HEK293 (cell line): ENCODE measurements around the gene KLF2.
A peak's percentile ranks its signal among the peaks of the same experiment; 100 is the strongest.

Experiments
- CTCF ChIA-PET: fragments of 350-600 bp; formaldehyde crosslinking; extraction: SDS; loops from one replicate; lab custom pipeline; 2021; ENCODE audit warnings: antibody characterized with exemption; lab: Yijun Ruan, JAX
- POLR2A ChIA-PET: fragments of 300-600 bp; formaldehyde crosslinking; extraction: SDS; loops from one replicate; lab custom pipeline; 2020; ENCODE audit warnings: antibody characterized with exemption, inconsistent platforms; lab: Yijun Ruan, JAX
- H3K27ac ChIP-seq: fragments of 200-500 bp; sonication (Bioruptor generic); 2 replicates; pipeline ENCODE4 v1.5.1; 2014; ENCODE audit warnings: low read depth, low read length, control low read depth, inconsistent platforms; ENCODE audit errors: extremely low read depth
- H3K36me3 ChIP-seq, 2 experiments: fragments of 200-500 bp in 1 of 2; sonication (Bioruptor generic) in 1 of 2; 1 replicate in 1 of 2; 2 replicates in 1 of 2; pipeline ENCODE4 v1.5.1; 2014 to 2017; ENCODE audit warnings: inconsistent platforms in 2 of 2, low read length in 2 of 2; ENCODE audit not compliant: control insufficient read depth in 2 of 2, insufficient read depth in 1 of 2
- H3K4me1 ChIP-seq: fragments of 200-500 bp; sonication (Bioruptor generic); 2 replicates; pipeline ENCODE4 v1.5.1; 2014; ENCODE audit warnings: mild to moderate bottlenecking, low read length, inconsistent platforms; ENCODE audit not compliant: control insufficient read depth, insufficient read depth
- H3K4me3 ChIP-seq: 2 replicates; pipeline ENCODE4 v1.5.1; 2011; ENCODE audit warnings: low read depth, mild to moderate bottlenecking, control low read depth, low read length, moderate library complexity
- H3K9me3 ChIP-seq: fragments of 200-500 bp; sonication (Bioruptor generic); 2 replicates; pipeline ENCODE4 v1.5.1; 2014; ENCODE audit warnings: low read depth, low read length, inconsistent platforms; ENCODE audit not compliant: control insufficient read depth, insufficient read depth
- GLIS1 ChIP-seq: fragments of 450-650 bp; formaldehyde crosslinking; IDR thresholded peaks from 2 replicates; pipeline ENCODE4 v1.5.1; 2016; ENCODE audit warnings: missing biosample characterization, missing genetic modification characterization
- PRDM1 ChIP-seq: fragments of 450-650 bp; formaldehyde crosslinking; IDR thresholded peaks from 2 replicates; pipeline ENCODE4; 2016; ENCODE audit warnings: missing biosample characterization, missing genetic modification characterization
- SP7 ChIP-seq: fragments of 450-650 bp; formaldehyde crosslinking; IDR thresholded peaks from 2 replicates; pipeline ENCODE4 v1.5.1; 2016; ENCODE audit warnings: missing biosample characterization, missing genetic modification characterization
- ZBTB20 ChIP-seq: fragments of 450-650 bp; formaldehyde crosslinking; IDR thresholded peaks from 2 replicates; pipeline ENCODE4 v1.5.1; 2016; ENCODE audit warnings: missing biosample characterization, missing genetic modification characterization
- ZFP37 ChIP-seq: fragments of 450-650 bp; formaldehyde crosslinking; IDR thresholded peaks from 2 replicates; pipeline ENCODE4 v1.5.1; 2016; ENCODE audit warnings: missing biosample characterization, missing genetic modification characterization
- ZNF157 ChIP-seq: fragments of 450-650 bp; formaldehyde crosslinking; IDR thresholded peaks from 2 replicates; pipeline ENCODE4 v1.5.1; 2016; ENCODE audit warnings: missing biosample characterization, missing genetic modification characterization
- ZNF23 ChIP-seq: fragments of 450-650 bp; formaldehyde crosslinking; IDR thresholded peaks from 2 replicates; pipeline ENCODE4 v1.5.1; 2016; ENCODE audit warnings: missing biosample characterization, missing genetic modification characterization, borderline replicate concordance
- ZNF426 ChIP-seq: fragments of 450-650 bp; formaldehyde crosslinking; IDR thresholded peaks from 2 replicates; pipeline ENCODE4 v1.5.1; 2017; ENCODE audit warnings: missing biosample characterization, missing genetic modification characterization, mild to moderate bottlenecking, inconsistent platforms, moderate library complexity
- ZNF501 ChIP-seq: fragments of 450-650 bp; formaldehyde crosslinking; IDR thresholded peaks from 2 replicates; pipeline ENCODE4 v1.5.1; 2016; ENCODE audit warnings: missing biosample characterization, missing genetic modification characterization
- ZNF514 ChIP-seq: fragments of 450-650 bp; formaldehyde crosslinking; IDR thresholded peaks from 2 replicates; pipeline ENCODE4 v1.5.1; 2016; ENCODE audit warnings: missing biosample characterization, missing genetic modification characterization
- ZNF561 ChIP-seq: fragments of 450-650 bp; IDR thresholded peaks from 2 replicates; pipeline ENCODE4 v1.5.1; 2018; ENCODE audit warnings: missing biosample characterization, missing genetic modification characterization, borderline replicate concordance
- ZNF610 ChIP-seq: fragments of 450-650 bp; formaldehyde crosslinking; IDR thresholded peaks from 2 replicates; pipeline ENCODE4 v1.5.1; 2016; ENCODE audit warnings: missing biosample characterization, missing genetic modification characterization, borderline replicate concordance
- ZNF677 ChIP-seq: fragments of 450-650 bp; IDR thresholded peaks from 2 replicates; pipeline ENCODE4 v1.5.0; 2018; ENCODE audit warnings: missing biosample characterization, mild to moderate bottlenecking, missing genetic modification characterization, moderate library complexity
- ZNF837 ChIP-seq: fragments of 450-650 bp; formaldehyde crosslinking; IDR thresholded peaks from 2 replicates; pipeline ENCODE4 v1.5.1; 2016; ENCODE audit warnings: missing biosample characterization, missing genetic modification characterization
- TF ChIP-seq, protein P1 (sequence below): fragments of 450-650 bp; formaldehyde crosslinking; IDR thresholded peaks from 2 replicates; pipeline ENCODE4 v1.5.1; 2016; ENCODE audit warnings: missing biosample characterization, missing genetic modification characterization
- TF ChIP-seq, protein P2 (sequence below): fragments of 450-650 bp; formaldehyde crosslinking; IDR thresholded peaks from 2 replicates; pipeline ENCODE4 v1.5.1; 2016; ENCODE audit warnings: missing biosample characterization, missing genetic modification characterization
- TF ChIP-seq, protein P3 (sequence below): fragments of 450-650 bp; formaldehyde crosslinking; IDR thresholded peaks from 2 replicates; pipeline ENCODE4 v1.5.1; 2016; ENCODE audit warnings: missing biosample characterization, missing genetic modification characterization
- TF ChIP-seq, protein P4 (sequence below): fragments of 450-650 bp; formaldehyde crosslinking; IDR thresholded peaks from 2 replicates; pipeline ENCODE4 v1.5.1; 2016; ENCODE audit warnings: missing biosample characterization, missing genetic modification characterization

The KLF2 gene

DNA sequence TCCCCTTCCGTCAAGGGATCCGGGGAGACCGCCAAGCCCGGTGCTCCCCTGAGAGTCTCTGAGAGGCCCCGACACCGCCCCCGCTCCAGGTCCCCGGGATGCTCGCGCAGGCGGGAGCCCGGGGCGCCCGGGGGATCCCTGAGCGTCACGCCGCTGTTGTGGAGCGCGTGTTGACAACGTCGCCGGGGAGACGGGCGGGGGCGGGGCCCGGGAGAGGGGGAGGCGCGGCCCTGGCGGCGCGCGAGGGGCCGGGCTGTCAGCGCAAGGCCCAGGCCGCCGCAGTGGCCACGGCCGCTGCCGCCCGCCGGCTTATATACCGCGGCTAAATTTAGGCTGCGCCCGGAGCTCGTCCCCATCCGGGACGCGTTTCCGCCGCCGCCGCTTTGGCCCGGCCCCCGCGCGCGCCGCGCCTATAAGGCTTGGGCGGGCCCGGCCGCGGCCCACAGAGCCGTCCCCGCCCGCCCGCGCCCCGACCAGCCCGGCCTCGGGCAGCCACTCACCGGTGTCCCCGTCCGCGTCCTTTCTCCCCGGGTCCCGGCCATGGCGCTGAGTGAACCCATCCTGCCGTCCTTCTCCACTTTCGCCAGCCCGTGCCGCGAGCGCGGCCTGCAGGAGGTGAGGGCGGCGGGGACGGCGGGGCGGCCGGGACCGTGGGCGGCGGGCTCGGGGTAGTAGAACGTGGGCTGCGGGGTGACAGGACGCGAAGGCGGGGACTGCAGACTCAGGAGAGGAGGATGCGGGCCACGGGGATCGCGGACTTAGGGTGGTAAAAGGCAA is at the start of gene KLF2 (continued):
- TF ChIP-seq, protein P1, sequence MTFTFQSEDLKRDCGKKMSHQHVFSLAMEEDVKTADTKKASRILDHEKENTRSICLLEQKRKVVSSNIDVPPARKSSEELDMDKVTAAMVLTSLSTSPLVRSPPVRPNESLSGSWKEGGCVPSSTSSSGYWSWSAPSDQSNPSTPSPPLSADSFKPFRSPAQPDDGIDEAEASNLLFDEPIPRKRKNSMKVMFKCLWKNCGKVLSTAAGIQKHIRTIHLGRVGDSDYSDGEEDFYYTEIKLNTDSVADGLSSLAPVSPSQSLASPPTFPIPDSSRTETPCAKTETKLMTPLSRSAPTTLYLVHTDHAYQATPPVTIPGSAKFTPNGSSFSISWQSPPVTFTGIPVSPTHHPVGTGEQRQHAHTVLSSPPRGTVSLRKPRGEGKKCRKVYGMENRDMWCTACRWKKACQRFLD (tag by site-specific recombination), result no peak
- TF ChIP-seq ZNF610 (no peak), ZBTB20 (peak; percentile 28; the same call in 1 of the 2 replicates), ZNF561 (tag by site-specific recombination) (no peak), GLIS1 (tag by site-specific recombination) (peak; percentile 52; the same call in 1 of the 2 replicates), ZFP37 (tag by site-specific recombination) (no peak)
- TF ChIP-seq, protein P2, sequence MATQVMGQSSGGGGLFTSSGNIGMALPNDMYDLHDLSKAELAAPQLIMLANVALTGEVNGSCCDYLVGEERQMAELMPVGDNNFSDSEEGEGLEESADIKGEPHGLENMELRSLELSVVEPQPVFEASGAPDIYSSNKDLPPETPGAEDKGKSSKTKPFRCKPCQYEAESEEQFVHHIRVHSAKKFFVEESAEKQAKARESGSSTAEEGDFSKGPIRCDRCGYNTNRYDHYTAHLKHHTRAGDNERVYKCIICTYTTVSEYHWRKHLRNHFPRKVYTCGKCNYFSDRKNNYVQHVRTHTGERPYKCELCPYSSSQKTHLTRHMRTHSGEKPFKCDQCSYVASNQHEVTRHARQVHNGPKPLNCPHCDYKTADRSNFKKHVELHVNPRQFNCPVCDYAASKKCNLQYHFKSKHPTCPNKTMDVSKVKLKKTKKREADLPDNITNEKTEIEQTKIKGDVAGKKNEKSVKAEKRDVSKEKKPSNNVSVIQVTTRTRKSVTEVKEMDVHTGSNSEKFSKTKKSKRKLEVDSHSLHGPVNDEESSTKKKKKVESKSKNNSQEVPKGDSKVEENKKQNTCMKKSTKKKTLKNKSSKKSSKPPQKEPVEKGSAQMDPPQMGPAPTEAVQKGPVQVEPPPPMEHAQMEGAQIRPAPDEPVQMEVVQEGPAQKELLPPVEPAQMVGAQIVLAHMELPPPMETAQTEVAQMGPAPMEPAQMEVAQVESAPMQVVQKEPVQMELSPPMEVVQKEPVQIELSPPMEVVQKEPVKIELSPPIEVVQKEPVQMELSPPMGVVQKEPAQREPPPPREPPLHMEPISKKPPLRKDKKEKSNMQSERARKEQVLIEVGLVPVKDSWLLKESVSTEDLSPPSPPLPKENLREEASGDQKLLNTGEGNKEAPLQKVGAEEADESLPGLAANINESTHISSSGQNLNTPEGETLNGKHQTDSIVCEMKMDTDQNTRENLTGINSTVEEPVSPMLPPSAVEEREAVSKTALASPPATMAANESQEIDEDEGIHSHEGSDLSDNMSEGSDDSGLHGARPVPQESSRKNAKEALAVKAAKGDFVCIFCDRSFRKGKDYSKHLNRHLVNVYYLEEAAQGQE (tag by site-specific recombination), result no peak
- TF ChIP-seq, protein P3, sequence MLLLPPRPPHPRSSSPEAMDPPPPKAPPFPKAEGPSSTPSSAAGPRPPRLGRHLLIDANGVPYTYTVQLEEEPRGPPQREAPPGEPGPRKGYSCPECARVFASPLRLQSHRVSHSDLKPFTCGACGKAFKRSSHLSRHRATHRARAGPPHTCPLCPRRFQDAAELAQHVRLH (tag by site-specific recombination), result no peak
- TF ChIP-seq, protein P4, sequence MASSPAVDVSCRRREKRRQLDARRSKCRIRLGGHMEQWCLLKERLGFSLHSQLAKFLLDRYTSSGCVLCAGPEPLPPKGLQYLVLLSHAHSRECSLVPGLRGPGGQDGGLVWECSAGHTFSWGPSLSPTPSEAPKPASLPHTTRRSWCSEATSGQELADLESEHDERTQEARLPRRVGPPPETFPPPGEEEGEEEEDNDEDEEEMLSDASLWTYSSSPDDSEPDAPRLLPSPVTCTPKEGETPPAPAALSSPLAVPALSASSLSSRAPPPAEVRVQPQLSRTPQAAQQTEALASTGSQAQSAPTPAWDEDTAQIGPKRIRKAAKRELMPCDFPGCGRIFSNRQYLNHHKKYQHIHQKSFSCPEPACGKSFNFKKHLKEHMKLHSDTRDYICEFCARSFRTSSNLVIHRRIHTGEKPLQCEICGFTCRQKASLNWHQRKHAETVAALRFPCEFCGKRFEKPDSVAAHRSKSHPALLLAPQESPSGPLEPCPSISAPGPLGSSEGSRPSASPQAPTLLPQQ, result no peak

DNA sequence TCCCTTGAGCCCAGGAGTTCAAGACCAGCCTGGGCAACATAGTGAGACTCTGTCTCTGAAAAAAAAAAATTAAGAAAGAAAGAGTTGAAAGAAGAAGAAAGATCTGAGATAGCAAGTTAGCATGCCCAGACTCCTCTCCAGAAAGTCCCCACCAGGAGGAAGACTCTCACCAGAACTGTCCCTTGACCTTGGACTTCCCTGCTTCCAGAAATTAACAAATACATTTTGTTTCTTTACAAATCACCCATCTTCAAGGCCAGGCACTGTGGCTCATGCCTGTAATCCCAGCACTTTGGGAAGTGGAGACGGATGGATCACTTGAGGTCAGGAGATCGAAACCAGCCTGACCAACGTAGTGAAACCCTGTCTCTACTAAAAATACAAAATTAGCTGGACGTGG is 44.3 kb upstream of the KLF2 start:
- TF ChIP-seq ZNF501 (no peak), ZNF610 (no peak), ZNF426 (tag by site-specific recombination) (no peak), SP7 (tag by site-specific recombination) (no peak), ZNF23 (tag by site-specific recombination) (no peak), PRDM1 (no peak), ZNF514 (no peak), ZNF677 (tag by site-specific recombination) (no peak), ZNF837 (tag by site-specific recombination) (no peak), ZNF157 (tag by site-specific recombination) (no peak)
- H3K4me3 ChIP-seq, result no peak overlapping the region
- H3K9me3 ChIP-seq, result no peaks in the 10 kb centered on the region
- no peaks in the 10 kb centered on the region for H3K4me1 ChIP-seq
- H3K36me3 ChIP-seq, result no peaks in the 10 kb centered on the region
- CTCF ChIA-PET, result interaction anchor here (0.6 kb wide), 1 partner anchor 690 kb away, joined by 8 read pairs; no protein-coding TSS in a partner anchor
- no peak overlapping the region for H3K27ac ChIP-seq
- POLR2A ChIA-PET, result no interaction called here
